GM19397 (cell line): ENCODE data around the gene SLAMF8.

Experiments
- ATAC-seq: cut with Tn5 transposase; IDR thresholded peaks from one replicate; pipeline ENCODE4 v1.9.1; 2021; ENCODE audit warnings: mild to moderate bottlenecking, moderate library complexity; ENCODE audit not compliant: unreplicated experiment

SLAMF8 gene

DNA sequence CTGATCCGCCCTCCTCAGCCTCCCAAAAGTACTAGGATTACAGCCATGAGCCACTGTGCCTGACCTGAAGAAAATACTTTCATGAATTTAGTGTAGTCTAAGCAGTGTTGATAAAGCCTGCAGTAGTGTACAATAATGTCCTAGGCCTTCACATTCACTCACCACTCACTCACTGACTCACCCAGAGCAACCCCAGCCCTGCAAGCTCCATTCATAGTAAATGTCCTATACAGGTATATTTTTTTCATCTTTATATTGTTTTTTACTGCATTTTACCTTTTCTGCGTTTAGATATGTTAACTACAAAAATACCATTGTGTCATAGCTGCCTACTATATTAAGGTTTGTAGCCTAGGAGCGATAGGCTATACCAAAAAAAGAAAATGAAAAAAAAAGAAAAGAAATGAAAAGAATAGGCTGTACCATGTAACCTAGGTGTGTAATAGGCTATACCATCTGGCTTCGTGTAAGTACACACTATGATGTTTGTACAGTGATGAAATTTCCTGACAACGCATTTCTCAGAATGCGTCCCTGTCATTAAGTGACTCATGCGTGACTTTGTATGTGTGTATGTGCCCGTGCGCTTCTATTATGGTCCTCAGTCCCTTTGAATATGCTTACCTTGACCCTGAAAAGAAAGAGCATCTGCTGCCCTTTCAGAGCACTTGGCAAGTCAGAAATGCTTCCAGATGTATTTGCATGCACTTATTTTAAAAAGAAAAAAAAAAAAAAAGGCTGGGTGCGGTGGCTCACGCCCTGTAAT is 9.2 kb upstream of the SLAMF8 start:
- no peak for ATAC-seq

DNA sequence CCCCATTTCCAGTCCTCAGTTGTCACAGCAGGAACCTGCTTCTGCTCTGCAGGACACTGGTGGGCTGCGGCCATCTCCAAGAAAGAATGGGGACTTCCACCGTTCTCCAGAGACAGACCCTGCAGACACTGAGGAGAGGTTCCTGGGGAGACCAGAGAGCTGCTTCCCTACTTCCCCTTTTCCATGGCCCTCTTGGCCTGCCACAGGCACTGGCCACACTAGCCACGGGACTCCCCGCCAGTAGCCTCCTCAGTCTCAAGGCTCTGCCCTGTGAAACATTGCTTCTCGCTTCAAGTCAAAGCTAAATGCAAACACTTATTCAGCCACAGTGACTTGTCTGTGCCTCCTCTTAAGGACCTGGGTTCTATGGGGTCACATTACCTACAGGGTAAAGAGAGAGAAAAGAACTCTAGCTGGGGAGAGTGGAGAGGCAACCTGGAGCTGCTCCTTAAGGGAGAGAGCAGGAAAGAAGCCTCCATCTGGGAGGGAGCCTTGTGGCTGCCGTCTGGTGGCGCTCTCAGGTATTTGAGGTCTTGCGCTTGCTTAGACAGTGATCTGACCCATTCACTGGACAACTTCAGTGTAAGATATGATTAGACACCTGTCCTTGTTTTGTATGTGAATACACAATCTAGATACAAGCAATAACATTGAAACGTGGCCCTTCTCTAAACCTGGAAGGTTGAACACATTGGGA is 5.4 kb upstream of the SLAMF8 start:
- ATAC-seq = no peak

DNA sequence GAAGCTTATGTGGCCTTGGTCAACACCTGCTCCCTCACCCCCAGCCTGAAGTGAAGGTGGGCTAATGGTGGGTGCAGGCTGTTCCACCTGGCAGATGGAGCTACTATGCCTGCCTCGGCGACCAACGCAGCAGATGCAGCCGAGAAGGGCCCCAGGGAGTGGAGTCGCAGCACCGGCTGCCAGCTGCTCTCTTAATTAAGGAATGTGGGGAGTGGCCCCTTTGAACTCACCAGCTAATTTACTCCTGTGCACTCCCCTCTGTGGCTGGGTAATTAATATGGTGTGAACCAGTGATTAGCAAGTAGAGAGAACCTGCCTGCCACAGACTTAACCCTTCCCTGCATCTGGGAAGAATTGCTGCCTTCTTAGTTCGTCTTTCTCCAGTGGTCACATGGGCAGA is 3.3 kb upstream of the SLAMF8 start:
- ATAC-seq = no peak

DNA sequence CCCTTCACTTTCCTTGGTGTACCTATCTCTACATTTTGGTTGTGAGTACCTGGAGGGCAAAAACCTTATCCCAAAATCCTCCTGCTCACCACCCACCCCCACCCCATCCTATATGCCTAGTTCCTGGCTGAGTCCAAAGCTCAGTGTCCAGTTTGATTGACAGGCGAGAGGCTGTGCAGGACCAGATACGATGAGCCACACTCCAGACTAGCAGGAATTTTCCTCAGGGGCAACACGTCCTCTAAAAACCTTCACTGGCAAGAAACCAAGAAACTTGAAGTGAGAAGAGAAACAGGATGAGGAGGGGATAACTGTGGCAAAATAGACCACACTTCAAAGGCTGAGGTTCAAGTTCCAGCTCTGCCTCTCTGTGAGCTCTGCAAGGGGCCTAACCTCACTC is 1.1 kb upstream of the SLAMF8 start:
- no peak for ATAC-seq

DNA sequence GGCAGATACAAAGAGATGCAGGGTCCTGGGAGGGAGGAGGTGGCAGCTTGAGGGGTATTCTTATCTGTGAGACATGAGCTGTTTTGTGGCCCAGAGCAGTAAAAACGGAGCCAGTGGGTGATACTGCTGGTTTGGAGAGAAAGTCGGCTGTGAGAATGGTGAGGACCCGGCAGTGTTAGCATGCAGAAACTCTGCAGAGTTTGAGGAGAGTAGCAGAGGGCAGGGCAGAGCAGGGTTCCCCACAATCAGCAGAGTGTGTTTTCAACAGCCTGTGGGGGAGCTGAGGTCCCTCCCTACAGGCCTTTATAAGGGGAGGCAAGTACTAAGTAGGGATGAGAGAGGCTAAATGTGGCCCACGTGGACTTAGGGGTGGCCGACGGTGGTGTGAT is 423 bp downstream of the SLAMF8 start:
- ATAC-seq = no peak

DNA sequence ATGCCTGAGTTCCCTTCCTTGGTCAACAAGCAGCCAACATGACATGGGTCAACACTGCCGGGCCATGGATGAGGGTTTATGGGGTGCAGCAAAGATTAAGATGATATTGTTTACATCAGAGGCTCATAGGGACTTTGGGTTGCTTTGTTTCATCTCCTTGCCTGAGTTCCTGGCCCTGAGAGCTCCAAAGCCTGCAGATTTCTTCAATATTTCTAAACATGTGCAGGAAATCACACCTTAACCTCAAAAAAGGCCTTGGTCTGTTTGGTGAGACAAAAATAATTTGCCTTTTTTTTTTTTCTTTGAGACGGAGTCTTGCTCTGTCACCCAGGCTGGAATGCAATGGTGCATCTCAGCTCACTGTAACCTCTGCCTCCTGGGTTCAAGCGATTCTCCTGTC is 876 bp downstream of the SLAMF8 start:
- no peak for ATAC-seq

DNA sequence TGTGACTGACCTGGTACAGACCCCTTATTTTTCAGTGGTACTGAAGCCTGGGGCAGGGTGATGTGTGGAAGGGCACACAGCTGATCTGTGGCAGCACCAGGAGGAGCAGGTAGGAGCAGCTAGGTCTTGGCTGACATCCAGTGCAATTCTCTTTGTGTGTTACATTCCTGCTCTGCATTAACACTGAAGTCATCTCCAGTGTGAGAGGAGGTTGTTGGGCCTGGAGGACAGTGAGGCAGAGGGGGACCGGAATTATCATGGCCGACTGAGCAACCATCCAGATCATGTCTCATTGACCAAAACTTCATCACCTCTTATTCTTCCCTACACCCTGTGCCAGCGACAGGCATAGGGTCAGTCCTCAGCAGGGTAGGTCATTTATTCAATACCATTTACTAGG is 1.5 kb downstream of the SLAMF8 start:
- ATAC-seq = no peak

DNA sequence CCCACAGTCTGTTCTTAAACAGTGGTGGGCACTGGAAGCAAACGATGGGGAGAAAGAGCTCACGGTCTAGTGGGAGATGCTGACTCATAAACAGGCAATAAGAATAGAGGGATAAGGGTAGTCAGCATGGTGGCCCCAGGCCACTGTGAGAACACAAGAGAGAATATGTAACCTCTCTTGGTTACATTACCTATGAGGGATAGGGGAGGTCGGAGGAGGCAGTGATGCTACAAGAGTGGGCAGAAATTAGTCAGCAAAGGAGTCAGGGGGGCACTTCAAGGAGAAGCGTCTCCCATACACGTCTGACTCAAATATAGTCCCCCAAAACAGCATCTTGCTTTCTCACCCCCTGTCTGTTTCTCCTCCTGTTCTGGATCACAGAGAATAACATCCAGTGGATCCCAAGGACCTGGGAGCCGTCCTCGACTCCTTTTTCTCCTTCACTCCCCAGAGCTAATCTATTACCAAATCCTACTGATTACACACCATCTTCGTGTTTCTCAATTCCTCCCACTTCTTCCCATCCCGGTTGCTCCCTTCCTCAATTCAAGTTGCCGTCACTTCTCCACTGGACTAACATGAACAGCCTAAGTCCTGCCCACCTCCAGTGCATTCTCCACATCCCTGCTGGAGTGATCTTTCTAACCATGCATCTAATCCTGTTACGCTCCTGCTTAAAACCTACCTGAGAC is 2.1 kb downstream of the SLAMF8 start:
- no peak for ATAC-seq

DNA sequence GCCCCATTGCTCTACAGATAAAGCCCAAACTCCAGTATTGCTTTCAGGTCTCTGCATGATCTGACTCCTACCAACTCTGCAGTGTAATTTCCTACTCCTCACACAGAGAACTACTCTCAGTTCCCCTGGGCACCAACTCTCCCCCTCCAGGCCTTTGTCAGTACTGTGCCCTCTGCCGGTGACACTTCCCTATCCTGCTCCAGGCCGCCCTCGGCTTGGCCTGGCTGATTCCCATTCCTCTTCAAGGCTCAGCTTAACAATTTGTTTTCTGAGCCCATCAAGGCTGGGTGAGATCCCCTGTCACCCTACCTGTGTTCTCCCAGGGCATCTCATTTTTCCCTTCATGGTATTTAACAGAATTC is 2.6 kb downstream of the SLAMF8 start:
- peak; percentile 44 for ATAC-seq

DNA sequence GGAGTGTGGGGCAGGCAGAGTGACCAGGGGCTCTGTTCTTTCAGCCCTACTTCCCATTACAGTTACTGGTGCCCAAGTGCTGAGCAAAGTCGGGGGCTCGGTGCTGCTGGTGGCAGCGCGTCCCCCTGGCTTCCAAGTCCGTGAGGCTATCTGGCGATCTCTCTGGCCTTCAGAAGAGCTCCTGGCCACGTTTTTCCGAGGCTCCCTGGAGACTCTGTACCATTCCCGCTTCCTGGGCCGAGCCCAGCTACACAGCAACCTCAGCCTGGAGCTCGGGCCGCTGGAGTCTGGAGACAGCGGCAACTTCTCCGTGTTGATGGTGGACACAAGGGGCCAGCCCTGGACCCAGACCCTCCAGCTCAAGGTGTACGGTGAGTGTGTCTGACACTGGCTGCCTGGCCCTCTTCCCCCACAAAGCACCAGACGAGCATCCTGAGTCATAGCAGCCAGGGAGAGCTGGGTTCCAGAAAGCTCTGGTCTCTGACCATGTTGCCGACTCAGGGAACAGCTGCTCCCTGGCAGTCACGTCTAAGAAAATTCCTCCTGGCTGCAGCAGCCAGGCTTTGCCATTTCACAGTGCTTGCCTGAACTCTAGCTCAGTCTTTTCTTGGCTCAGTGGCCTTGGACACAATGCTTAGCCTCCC is 3.3 kb downstream of the SLAMF8 start:
- ATAC-seq = no peak

DNA sequence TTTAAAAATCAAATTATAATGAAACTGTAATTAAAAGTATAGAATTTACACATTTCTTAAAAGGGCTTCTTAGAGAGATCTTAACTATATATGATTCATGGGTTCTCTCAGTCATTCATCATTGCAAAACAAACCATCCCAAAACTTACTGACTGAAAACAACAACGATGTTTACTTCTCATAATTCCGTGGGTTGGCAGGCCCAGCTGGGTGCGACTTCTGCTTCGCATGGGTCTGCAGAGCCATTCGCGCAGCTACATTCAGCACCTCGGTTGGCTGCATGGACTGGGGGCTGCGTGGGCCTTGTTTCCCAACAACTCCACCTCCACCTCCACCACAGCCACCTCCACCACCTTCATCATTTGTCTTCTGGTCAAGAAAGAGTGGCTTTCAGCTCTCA is 4.0 kb downstream of the SLAMF8 start:
- ATAC-seq = no peak

DNA sequence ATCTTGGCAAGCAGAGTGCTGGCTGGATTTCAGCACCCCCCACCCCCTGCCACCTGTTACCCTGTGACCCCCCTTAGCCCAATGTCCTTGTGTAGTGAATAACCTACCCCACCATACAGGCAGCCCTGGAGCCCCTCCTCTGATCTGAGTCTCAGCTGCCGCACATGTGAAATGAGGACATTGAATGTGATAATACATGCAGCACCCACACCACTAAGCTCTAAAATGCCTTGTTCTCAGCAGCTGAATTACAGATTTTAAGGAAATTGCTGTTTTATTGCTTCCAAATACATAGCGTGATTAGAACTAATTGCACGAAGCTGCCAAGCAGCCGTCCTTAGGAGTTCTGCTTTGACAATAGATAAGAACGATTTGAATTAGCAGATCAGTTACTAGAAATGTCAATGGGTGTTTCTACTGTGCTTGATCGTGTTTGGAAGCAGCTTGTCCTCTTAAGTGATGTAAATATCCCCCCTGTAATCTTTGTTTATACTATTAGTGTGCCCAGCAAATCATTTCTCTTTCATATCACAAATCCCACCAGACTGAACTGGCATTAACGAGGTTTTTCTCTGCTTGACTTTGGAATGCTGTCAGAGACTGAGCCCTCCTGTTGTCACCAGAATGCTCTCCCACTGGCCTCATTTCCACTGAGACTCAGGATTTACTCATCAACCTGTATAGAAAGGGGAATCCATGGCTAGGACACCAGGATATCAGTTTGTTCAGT is 4.9 kb downstream of the SLAMF8 start:
- no peak for ATAC-seq

DNA sequence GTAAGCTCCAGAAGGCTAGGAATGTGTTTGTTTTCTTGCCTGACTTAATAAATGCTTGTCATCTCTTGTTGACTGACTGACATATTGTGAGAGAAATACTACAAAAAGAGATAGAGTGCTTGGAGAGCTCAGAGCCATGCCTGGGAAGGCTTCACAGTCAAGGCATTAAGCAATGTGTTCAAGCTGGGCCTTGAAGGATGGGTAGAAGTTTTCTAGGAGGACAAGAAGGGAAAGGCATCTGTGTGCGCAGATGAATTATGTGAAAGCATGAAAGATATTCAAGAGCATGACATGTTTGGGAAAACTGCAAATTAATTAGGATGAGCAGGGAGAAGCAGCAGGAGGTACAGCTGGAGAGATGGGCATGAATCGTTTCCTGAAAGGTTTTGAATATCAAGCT is 5.6 kb downstream of the SLAMF8 start:
- no peak for ATAC-seq

DNA sequence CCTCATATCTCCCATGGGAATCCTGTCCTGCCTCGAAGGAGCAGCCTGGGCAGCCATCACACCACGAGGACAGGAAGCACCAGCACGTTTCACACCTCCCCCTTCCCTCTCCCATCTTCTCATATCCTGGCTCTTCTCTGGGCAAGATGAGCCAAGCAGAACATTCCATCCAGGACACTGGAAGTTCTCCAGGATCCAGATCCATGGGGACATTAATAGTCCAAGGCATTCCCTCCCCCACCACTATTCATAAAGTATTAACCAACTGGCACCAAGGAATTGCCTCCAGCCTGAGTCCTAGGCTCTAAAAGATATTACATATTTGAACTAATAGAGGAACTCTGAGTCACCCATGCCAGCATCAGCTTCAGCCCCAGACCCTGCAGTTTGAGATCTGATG is 8.7 kb downstream of the SLAMF8 start:
- no peak for ATAC-seq

DNA sequence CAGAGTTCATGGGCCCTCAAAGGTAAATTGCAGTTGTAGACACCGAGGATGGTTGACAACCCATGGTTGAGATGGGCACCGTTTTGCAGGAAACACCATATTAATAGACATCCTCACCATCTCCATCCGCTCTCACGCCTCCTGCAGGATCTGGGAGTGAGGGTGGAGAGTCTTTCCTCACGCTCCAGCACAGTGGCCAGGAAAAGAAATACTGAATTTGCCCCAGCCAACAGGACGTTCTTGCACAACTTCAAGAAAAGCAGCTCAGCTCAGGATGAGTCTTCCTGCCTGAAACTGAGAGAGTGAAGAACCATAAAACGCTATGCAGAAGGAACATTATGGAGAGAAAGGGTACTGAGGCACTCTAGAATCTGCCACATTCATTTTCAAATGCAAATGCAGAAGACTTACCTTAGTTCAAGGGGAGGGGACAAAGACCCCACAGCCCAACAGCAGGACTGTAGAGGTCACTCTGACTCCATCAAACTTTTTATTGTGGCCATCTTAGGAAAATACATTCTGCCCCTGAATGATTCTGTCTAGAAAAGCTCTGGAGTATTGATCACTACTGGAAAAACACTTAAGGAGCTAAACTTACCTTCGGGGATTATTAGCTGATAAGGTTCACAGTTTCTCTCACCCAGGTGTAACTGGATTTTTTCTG is 9.3 kb downstream of the SLAMF8 start:
- no peak for ATAC-seq

DNA sequence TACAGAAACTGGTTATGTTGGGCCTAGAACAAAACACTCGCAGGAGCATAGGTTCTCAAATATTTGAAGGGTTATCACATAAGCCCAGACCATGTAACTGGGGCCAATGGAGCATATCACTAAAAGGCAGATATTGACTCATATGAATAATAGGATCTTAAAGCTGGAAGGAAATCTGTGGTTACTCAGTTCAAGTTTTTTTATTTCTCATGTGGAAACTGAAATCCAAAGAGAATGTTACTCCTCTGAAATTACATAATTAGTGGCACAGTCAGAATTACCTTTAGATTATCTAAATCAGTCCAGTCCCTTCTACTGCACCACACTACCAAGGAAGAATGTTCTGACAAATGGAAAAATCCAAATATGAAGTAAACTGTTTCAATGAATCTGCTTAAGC is 12.0 kb downstream of the SLAMF8 start:
- ATAC-seq = peak; percentile 34

DNA sequence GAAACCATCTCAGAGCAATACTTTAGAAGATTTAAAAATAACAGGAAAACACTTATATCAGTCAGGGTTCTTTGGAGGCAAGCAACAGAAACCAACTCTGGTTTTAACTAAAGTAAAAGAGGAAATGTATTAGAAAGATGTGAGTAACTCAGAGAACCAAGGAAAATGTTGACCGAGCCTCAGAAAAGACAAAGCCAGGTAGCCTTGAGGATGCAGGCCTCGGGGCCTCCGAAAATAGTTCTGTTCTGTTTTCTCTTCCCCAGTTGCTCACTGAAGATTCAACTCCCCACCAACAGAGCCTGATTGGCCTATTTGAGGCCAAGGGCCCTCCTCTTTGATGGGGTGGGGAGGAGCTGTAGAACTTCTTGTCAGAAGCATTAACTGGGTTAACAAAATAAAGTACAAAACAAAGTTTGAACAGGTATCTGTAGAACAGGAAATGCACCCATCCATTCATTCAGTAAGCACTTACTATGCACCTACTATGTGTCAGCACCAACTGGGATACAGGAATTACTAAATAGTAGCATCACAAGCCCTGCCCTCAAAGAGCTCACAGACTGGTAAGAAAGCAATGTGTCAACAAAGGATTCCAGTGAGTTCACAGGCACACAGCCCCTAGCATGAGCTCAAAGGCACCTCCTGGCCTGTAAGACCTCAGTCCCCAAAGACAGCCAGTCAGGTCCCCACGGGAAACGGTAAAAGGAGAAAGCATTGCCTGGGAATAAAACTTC is 12.6 kb downstream of the SLAMF8 start:
- peak; percentile 74 for ATAC-seq

DNA sequence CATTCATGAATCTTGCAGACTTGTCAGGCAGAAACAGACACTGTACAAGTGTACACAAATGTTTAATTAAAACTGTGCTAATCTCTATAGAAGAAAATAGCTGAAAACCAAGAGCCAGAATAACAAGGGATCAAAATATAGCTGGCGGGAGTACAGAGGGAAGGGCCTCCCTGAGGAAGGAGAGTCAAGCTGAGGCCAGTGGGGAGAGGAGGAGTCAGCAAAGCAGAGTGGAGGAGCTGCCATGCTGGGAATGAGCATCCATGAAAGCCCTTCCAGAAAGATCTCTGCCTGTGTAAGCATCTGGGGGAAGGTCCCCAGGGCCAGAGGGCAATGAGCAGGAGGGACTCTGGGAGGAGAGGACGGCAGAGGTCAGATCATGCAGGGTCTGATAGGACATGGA is 15.1 kb downstream of the SLAMF8 start:
- no peak for ATAC-seq

DNA sequence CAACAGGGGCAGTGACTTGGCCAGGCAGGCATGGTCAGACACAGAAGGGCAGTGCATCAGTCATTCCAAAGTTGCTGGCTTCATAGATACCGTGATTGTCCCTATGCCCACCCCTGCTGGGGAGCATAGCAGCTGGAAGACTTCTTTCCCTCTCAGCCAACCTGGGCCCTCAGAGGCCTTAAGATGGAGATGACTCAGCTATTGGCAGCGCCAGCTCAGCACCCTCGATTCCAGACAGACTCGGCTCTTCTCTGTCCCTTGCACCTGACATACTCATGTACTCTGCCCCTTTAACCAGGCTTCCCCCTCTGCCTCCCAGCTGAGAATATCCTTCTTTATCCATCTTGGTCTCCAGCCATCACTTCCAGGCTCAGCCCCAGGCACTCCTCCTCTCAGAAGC is 16.8 kb downstream of the SLAMF8 start:
- ATAC-seq = no peak
